B cell (primary cell): ENCODE data around the gene SYCP3. TPM values are rescaled to one million over a fixed set of nuclear protein-coding genes. Genes with fewer than 3 reads are reported as not detected.

ENCODE experiments used
- ATAC-seq: fragments of 200-7000 bp; cut with Tn5 transposase; one replicate; pipeline ENCODE4 v1.10.0; 2021; ENCODE audit warnings: low read depth, mild to moderate bottlenecking, moderate number of reproducible peaks, moderate library complexity
- CTCF ChIA-PET: fragments of 350-600 bp; sonication (Branson Sonifier 250); formaldehyde crosslinking; loops from one replicate; lab custom pipeline; 2021; ENCODE audit warnings: antibody characterized with exemption, inconsistent platforms; lab: Charles Lee
- POLR2A ChIA-PET: fragments of 350-600 bp; sonication (Branson Sonifier 250); formaldehyde crosslinking; loops from one replicate; lab custom pipeline; 2021; ENCODE audit warnings: antibody characterized with exemption; lab: Charles Lee
- DNase-seq: peaks from one replicate; pipeline ENCODE4 v3.0.0; 2013
- H2AFZ ChIP-seq: 2 replicates; pipeline ENCODE4 v1.6.1; 2012; ENCODE audit warnings: mild to moderate bottlenecking, low read depth, low read length; ENCODE audit not compliant: insufficient read depth, poor library complexity, severe bottlenecking
- H3K27ac ChIP-seq, 2 donors: 1 replicate in 1 of 2; 2 replicates in 1 of 2; pipeline ENCODE4 v1.5.1; 2012 to 2013; ENCODE audit warnings: low read length in 2 of 2, mild to moderate bottlenecking in 2 of 2, moderate library complexity in 1 of 2
- H3K27me3 ChIP-seq, 4 experiments: fragments of 200-600 bp in 1 of 4; sonication (generic) in 1 of 4; replicated peaks in 1 of 4; 1 replicate in 2 of 4; 2 replicates in 2 of 4; pipeline versions ENCODE4 v1.6.1 to v1.7.0; 2013 to 2016; ENCODE audit warnings: low read length in 3 of 4, mild to moderate bottlenecking in 2 of 4, mixed read lengths in 1 of 4, moderate library complexity in 1 of 4; ENCODE audit not compliant: insufficient read depth in 4 of 4, control insufficient read depth in 3 of 4; ENCODE audit errors: control extremely low read depth in 1 of 4
- H3K36me3 ChIP-seq, 2 experiments: replicated peaks in 1 of 2; 1 replicate in 1 of 2; 2 replicates in 1 of 2; pipeline versions ENCODE4 v1.6.1 to v1.7.1; 2013; ENCODE audit warnings: low read length in 1 of 2; ENCODE audit not compliant: insufficient read depth in 2 of 2, control insufficient read depth in 1 of 2; ENCODE audit errors: control extremely low read depth in 1 of 2, extremely low read depth in 1 of 2
- H3K4me1 ChIP-seq, 2 donors: fragments of 200-600 bp in 1 of 2; sonication (generic) in 1 of 2; 1 replicate in 1 of 2; 2 replicates in 1 of 2; pipeline versions ENCODE4 v1.5.1 to v1.6.1; 2013 to 2017; ENCODE audit warnings: low read length in 2 of 2; ENCODE audit not compliant: control insufficient read depth in 2 of 2, insufficient read depth in 2 of 2
- H3K4me2 ChIP-seq: replicated peaks from 2 replicates; pipeline ENCODE3; 2012; ENCODE audit warnings: mild to moderate bottlenecking, low read depth, low read length; ENCODE audit not compliant: poor library complexity, severe bottlenecking
- H3K4me3 ChIP-seq, 5 experiments: fragments of 200-600 bp in 1 of 5; sonication (generic) in 1 of 5; 1 replicate in 3 of 5; 2 replicates in 2 of 5; pipeline versions ENCODE4 v1.5.1 to v1.7.0; 2011 to 2016; ENCODE audit warnings: low read length in 4 of 5, mild to moderate bottlenecking in 4 of 5, low read depth in 2 of 5, control low read depth in 1 of 5, moderate library complexity in 1 of 5; ENCODE audit not compliant: insufficient read depth in 1 of 5; ENCODE audit errors: control extremely low read depth in 1 of 5, extremely low read depth in 1 of 5
- H3K79me2 ChIP-seq: fragments of 200-600 bp; sonication (generic); one replicate; pipeline ENCODE4 v1.6.0; 2016; ENCODE audit warnings: low read length; ENCODE audit not compliant: control insufficient read depth, insufficient read depth
- H3K9ac ChIP-seq: fragments of 200-600 bp; sonication (generic); 2 replicates; pipeline ENCODE4 v1.6.1; 2017; ENCODE audit warnings: mild to moderate bottlenecking, low read length, moderate library complexity
- H3K9me3 ChIP-seq, 3 donors: one replicate each; pipeline versions ENCODE4 v1.6.1 to v1.7.1; 2013; ENCODE audit warnings: low read length in 2 of 3; ENCODE audit not compliant: control insufficient read depth in 2 of 3, insufficient read depth in 1 of 3; ENCODE audit errors: control extremely low read depth in 1 of 3
- H4K20me1 ChIP-seq: 2 replicates; pipeline ENCODE4 v1.6.0; 2012; ENCODE audit warnings: mild to moderate bottlenecking, low read length; ENCODE audit not compliant: insufficient read depth, control insufficient read depth, poor library complexity, severe bottlenecking
- H3K27ac Mint-ChIP-seq: one replicate; pipeline ENCODE4 v1.8.0; 2021; ENCODE audit warnings: mixed read lengths
- H3K27me3 Mint-ChIP-seq: one replicate; pipeline ENCODE4 v1.8.0; 2021; ENCODE audit warnings: mixed read lengths
- H3K4me1 Mint-ChIP-seq: one replicate; pipeline ENCODE4 v1.8.0; 2021; ENCODE audit warnings: mixed read lengths
- H3K4me3 Mint-ChIP-seq: one replicate; pipeline ENCODE4 v1.8.0; 2021; ENCODE audit warnings: mixed read lengths
- H3K9me3 Mint-ChIP-seq: one replicate; pipeline ENCODE4 v1.8.0; 2022; ENCODE audit warnings: mixed read lengths; ENCODE audit not compliant: insufficient read depth
- EZH2 ChIP-seq: IDR thresholded peaks from 2 replicates; pipeline ENCODE4 v1.6.1; 2012; ENCODE audit warnings: borderline replicate concordance, low read depth, mild to moderate bottlenecking, moderate library complexity, low read length; ENCODE audit not compliant: insufficient read depth, poor library complexity, severe bottlenecking
- WGBS: methylation state at CpG from one replicate; pipeline ENCODE4 v1.1.5; 2013; ENCODE audit warnings: missing lambda C conversion rate; ENCODE audit not compliant: insufficient coverage; 5-methylcytosine and 5-hydroxymethylcytosine counted together
- intact Hi-C: fragments of 100-400 bp; cut with micrococcal nuclease; formaldehyde crosslinking; loops from one replicate; pipeline ENCODE4 v1.10.0; 2022
- polyA plus RNA-seq: library from polyadenylated mRNA; depleted of rRNA; stranded (reverse); fragments of >200 nt; gene quantifications from 2 replicates; pipeline ENCODE4 v1.2.3, GENCODE V29; 2012
- total RNA-seq, 2 donors: library from RNA; stranded (reverse); fragments of 120-200 nt in 1 of 2; gene quantifications; 1 replicate in 1 of 2; 2 replicates in 1 of 2; pipeline versions ENCODE4 v1.2.3 to v1.2.4, GENCODE V29; 2013 to 2022
- TF ChIP-seq, protein P1 (sequence below): fragments of 200-600 bp; IDR thresholded peaks from one replicate; pipeline ENCODE4 v1.8.0; 2022; ENCODE audit warnings: antibody characterized with exemption, mild to moderate bottlenecking

SYCP3 gene
- total and polyA plus RNA-seq, 2 donors (not counting 1 experiment from before 2014, with no cell fraction given) = 0.04 to 0.12 TPM

GRCh38 chr12:101714877-101715444 is 24.3 kb downstream of the SYCP3 start:
- POLR2A ChIA-PET = interaction anchor here (1.3 kb wide), 1 partner anchor 16 kb away, joined by 7 read pairs; no protein-coding TSS in a partner anchor
- H3K79me2 ChIP-seq = peaks cover 24% of the 10 kb centered on the region
- ATAC-seq = no peak

GRCh38 chr12:101713930-101714329 is 25.3 kb downstream of the SYCP3 start:
- POLR2A ChIA-PET = no interaction called here
- H3K27ac ChIP-seq = no peak overlapping the region
- TF ChIP-seq EZH2 = no peak
- DNase-seq = no peak
- Mint-ChIP-seq H3K27ac (no peak overlapping the region), H3K9me3 (no peaks in the 10 kb centered on the region), H3K4me1 (peaks cover 45% of the 10 kb centered on the region), H3K27me3 (no peaks in the 10 kb centered on the region), H3K4me3 (no peak overlapping the region)
- peaks cover 0 to 1% (median 0%) of the 10 kb centered on the region in 3 donors for H3K9me3 ChIP-seq
- no peak overlapping the region for H3K4me2 ChIP-seq
- H3K4me3 ChIP-seq = no peak overlapping the region
- H3K36me3 ChIP-seq = peaks cover 1 to 15% of the 10 kb centered on the region in 2 experiments
- ATAC-seq = no peak
- peaks cover 5 to 22% of the 10 kb centered on the region in 2 donors for H3K4me1 ChIP-seq
- CTCF ChIA-PET = interaction anchor here (0.8 to 1.2 kb wide), 3 partner anchors 10 to 46 kb away, joined by 3 to 4 read pairs (median 3); no protein-coding TSS in a partner anchor
- WGBS = no CpG with 5 or more reads among the region's 2 CpGs
- peaks cover 34% of the 10 kb centered on the region for H4K20me1 ChIP-seq
- peaks cover 34% of the 10 kb centered on the region for H3K79me2 ChIP-seq
- H2AFZ ChIP-seq = no peak overlapping the region
- intact Hi-C loops = loop anchor here (2.0 kb wide), 1 partner anchor 13 kb away; no protein-coding TSS in a partner anchor
- H3K27me3 ChIP-seq = no peaks in the 10 kb centered on the region
- no peak overlapping the region for H3K9ac ChIP-seq

More at GRCh38 chr12:101714877-101715444, 24.3 kb downstream of the SYCP3 start:
- H3K9me3 ChIP-seq = no peaks in the 10 kb centered on the region
- no peak overlapping the region for H3K27ac Mint-ChIP-seq
- H3K4me3 ChIP-seq = no peak overlapping the region
- peaks cover 0 to 12% of the 10 kb centered on the region in 2 donors for H3K4me1 ChIP-seq
- intact Hi-C loops = loop anchor here (2.0 kb wide), 1 partner anchor 14 kb away; no protein-coding TSS in a partner anchor
- no peak for TF ChIP-seq EZH2
- TF ChIP-seq, protein P1, sequence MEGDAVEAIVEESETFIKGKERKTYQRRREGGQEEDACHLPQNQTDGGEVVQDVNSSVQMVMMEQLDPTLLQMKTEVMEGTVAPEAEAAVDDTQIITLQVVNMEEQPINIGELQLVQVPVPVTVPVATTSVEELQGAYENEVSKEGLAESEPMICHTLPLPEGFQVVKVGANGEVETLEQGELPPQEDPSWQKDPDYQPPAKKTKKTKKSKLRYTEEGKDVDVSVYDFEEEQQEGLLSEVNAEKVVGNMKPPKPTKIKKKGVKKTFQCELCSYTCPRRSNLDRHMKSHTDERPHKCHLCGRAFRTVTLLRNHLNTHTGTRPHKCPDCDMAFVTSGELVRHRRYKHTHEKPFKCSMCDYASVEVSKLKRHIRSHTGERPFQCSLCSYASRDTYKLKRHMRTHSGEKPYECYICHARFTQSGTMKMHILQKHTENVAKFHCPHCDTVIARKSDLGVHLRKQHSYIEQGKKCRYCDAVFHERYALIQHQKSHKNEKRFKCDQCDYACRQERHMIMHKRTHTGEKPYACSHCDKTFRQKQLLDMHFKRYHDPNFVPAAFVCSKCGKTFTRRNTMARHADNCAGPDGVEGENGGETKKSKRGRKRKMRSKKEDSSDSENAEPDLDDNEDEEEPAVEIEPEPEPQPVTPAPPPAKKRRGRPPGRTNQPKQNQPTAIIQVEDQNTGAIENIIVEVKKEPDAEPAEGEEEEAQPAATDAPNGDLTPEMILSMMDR = no peak
- peaks cover 1 to 15% of the 10 kb centered on the region in 2 experiments for H3K36me3 ChIP-seq
- no peak for DNase-seq
- no peak overlapping the region for H3K4me2 ChIP-seq
- CTCF ChIA-PET = interaction anchor here (0.8 to 1.1 kb wide), 4 partner anchors 8 to 45 kb away, joined by 4 read pairs; no protein-coding TSS in a partner anchor
- no peak overlapping the region for H3K9ac ChIP-seq
- no peak overlapping the region for H3K4me3 Mint-ChIP-seq
- H3K4me1 Mint-ChIP-seq = peaks cover 42% of the 10 kb centered on the region
- no peaks in the 10 kb centered on the region for H3K27me3 Mint-ChIP-seq
- no peaks in the 10 kb centered on the region for H3K27me3 ChIP-seq
- WGBS = 90% methylated on average over 2 of the region's 3 CpGs
- H3K27ac ChIP-seq = no peak overlapping the region
- peaks cover 24% of the 10 kb centered on the region for H4K20me1 ChIP-seq
- no peak overlapping the region for H2AFZ ChIP-seq
- no peaks in the 10 kb centered on the region for H3K9me3 Mint-ChIP-seq
